ENCODE data around the gene CCDC159.

- TF ChIP-seq CTCF (conservative IDR thresholded peaks at IDR 0.05; ENCODE audit: low read depth, low read length), result no peak
- TF ChIP-seq, protein P1, sequence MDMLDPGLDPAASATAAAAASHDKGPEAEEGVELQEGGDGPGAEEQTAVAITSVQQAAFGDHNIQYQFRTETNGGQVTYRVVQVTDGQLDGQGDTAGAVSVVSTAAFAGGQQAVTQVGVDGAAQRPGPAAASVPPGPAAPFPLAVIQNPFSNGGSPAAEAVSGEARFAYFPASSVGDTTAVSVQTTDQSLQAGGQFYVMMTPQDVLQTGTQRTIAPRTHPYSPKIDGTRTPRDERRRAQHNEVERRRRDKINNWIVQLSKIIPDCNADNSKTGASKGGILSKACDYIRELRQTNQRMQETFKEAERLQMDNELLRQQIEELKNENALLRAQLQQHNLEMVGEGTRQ (IDR thresholded peaks at IDR 0.05; ENCODE audit: low read depth, low read length), result no peak
- no peak for TF ChIP-seq RAD21 (IDR thresholded peaks at IDR 0.05; ENCODE audit: low read length)
- TF ChIP-seq SMC3 (IDR thresholded peaks at IDR 0.05; ENCODE audit: low read depth, low read length), result no peak
- no peak for TF ChIP-seq POLR2A (IDR thresholded peaks at IDR 0.05; ENCODE audit: low read depth, low read length)
- TF ChIP-seq CHD1 (IDR thresholded peaks at IDR 0.05; ENCODE audit: low read depth, low read length), result no peak
- TF ChIP-seq MAFK (IDR thresholded peaks at IDR 0.05; ENCODE audit: low read depth, low read length), result no peak
- TF ChIP-seq CEBPB (IDR thresholded peaks at IDR 0.05; ENCODE audit: low read depth, low read length), result no peak
Measured at GRCh38 chr19:11373885-11374432, 27.6 kb downstream of the CCDC159 start.

Data from IMR-90 (cell line).